Measurements from ENCODE around the gene MYZAP.
A peak's percentile ranks its signal among the peaks of the same experiment; 100 is the strongest.

MYZAP gene

DNA sequence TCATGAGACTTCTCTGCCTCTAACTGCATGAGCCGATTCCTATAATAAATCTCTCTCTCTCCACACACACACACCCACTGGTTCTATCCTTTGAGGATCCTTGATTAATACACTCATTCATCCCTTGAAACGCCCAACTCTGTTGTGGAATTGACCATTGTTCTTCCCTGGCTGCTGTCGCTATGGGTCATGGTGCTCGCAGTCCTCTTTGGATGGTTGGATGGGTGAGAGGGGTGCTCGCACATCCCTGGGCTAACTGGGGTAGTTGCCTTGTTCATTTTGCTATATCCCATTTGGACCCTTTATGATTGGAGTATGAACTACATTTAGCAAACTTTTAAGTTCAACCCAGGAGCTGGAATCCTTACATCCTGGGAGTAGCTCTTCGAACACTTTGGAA lies 33.9 kb upstream of the MYZAP start:
- TF ChIP-seq, protein P1, sequence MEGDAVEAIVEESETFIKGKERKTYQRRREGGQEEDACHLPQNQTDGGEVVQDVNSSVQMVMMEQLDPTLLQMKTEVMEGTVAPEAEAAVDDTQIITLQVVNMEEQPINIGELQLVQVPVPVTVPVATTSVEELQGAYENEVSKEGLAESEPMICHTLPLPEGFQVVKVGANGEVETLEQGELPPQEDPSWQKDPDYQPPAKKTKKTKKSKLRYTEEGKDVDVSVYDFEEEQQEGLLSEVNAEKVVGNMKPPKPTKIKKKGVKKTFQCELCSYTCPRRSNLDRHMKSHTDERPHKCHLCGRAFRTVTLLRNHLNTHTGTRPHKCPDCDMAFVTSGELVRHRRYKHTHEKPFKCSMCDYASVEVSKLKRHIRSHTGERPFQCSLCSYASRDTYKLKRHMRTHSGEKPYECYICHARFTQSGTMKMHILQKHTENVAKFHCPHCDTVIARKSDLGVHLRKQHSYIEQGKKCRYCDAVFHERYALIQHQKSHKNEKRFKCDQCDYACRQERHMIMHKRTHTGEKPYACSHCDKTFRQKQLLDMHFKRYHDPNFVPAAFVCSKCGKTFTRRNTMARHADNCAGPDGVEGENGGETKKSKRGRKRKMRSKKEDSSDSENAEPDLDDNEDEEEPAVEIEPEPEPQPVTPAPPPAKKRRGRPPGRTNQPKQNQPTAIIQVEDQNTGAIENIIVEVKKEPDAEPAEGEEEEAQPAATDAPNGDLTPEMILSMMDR (IDR thresholded peaks at IDR 0.05; ENCODE audit: low read depth, low read length), result no peak
- Histone ChIP-seq H3K4me3 (ENCODE audit: low read depth, low read length) (no peak overlapping the region), H3K36me3 (no peaks in the 10 kb centered on the region), H3K9me3 (no peaks in the 10 kb centered on the region), H3K27me3 (no peaks in the 10 kb centered on the region), H3K4me1 (peaks cover 23% of the 10 kb centered on the region)
- DNase-seq, result no peak

DNA sequence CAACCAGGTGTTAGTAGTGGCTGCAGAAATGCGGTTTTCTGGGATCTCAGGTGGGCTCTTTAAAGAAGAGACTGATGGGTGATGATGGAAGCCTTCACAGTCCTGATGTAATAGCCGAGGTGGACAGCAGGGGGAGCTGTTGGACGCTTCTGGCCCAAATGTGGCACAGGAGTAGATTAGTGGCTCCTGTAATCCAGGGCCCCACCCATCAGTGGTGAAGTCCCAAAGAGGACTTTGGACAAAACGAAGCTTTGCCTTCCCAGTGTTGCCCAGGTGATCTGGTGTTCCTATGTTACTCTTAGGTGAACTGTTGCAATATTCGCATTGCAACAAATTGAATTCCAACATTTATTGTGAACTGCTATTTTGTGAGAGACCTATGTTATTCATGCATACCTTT lies 31.8 kb upstream of the MYZAP start:
- Histone ChIP-seq H3K27me3 (no peaks in the 10 kb centered on the region), H3K9me3 (no peaks in the 10 kb centered on the region), H3K36me3 (no peaks in the 10 kb centered on the region), H3K4me3 (ENCODE audit: low read depth, low read length) (no peak overlapping the region), H3K4me1 (peaks cover 17% of the 10 kb centered on the region)
- TF ChIP-seq, protein P1 (IDR thresholded peaks at IDR 0.05; ENCODE audit: low read depth, low read length), result peak; percentile 97
- peak; percentile 76 for DNase-seq

DNA sequence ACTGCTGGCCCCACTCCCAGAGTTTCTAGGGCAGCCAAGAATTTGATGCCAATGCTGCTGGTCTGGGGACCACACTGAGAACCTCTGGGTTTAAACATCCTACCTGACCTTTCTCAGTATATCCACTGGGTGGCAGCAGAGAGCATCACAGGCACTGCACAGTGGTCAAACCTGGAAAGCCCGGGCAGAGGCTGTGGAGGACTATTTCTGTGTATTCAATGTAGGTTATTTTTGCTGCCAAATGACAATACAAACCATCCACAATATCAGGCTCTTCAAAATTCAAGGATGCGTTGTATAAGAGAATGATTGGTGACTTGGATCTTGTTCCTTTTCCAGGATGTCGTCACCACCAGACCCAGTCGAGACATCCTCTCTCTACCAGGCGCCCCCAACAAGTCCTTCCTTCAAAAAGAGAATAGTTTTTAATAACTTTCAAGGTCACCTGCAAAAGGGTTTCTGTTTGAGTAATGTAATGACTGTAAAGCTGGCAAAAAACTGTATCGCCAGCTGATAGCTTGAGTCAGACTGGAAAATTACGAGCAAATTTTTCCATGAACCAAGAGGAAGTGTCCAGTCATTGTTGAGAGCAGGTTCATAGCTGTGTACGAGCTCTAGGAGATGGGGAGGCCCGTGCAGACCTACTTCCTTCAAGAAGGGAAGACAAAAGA lies 30.5 kb upstream of the MYZAP start:
- H3K27me3 ChIP-seq, result no peaks in the 10 kb centered on the region
- DNase-seq, result peak; percentile 82
- no peaks in the 10 kb centered on the region for H3K36me3 ChIP-seq
- peaks cover 12% of the 10 kb centered on the region for H3K4me1 ChIP-seq
- TF ChIP-seq, protein P1 (IDR thresholded peaks at IDR 0.05; ENCODE audit: low read depth, low read length), result peak; percentile 95
- no peaks in the 10 kb centered on the region for H3K9me3 ChIP-seq
- H3K4me3 ChIP-seq (ENCODE audit: low read depth, low read length), result no peak overlapping the region

DNA sequence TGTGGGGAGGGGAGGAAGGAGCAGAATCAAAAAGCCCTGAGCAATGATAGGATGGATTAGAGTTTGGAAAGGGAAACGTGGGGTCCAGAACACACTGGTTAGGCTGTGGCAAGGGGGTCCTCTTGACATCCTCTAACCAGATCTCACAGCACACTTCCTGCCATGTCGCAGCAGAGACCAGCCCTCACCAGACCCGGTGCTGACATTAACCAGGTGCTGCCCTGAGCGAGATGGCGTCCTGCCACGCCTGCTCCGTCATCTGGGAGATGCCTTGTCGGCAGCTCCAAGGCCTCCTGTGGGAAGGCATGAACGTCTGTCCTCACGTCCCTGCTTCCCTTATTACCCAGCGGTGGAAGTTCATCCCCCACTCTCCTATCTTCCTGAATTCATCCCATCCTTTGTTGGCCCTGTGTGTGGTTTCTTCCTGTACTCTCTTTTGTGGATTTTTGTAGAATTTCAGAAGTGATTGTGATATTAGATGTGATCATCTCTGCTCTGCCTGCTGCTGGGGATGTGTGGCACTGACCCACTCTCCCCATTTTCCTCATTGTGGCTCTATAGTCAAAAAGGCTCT lies 29.4 kb upstream of the MYZAP start:
- Histone ChIP-seq H3K27me3 (no peaks in the 10 kb centered on the region), H3K4me3 (ENCODE audit: low read depth, low read length) (no peak overlapping the region), H3K4me1 (peaks cover 12% of the 10 kb centered on the region), H3K9me3 (no peaks in the 10 kb centered on the region), H3K36me3 (no peaks in the 10 kb centered on the region)
- TF ChIP-seq, protein P1 (IDR thresholded peaks at IDR 0.05; ENCODE audit: low read depth, low read length), result no peak
- DNase-seq, result peak; percentile 89

DNA sequence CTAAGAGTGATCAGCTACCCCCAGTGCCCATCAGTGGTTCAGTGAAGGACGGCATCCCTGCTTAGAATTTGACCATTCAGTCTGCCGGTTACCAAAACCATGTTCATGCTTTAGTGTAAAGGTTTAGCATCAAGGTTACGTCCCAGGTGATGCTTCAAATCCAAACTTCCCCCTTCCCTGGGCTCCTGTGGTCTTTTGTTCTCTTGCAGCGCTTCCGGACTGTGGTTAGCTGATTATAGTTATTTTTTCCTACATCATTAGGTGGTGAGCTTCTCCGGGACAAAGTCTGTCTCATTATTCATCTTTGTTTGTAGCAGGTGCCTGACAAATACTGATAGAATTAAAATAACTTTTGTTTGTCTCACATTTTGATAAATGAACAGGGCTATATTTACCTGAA lies 28.3 kb upstream of the MYZAP start:
- no peak for DNase-seq
- TF ChIP-seq, protein P1 (IDR thresholded peaks at IDR 0.05; ENCODE audit: low read depth, low read length), result no peak
- H3K4me1 ChIP-seq, result peaks cover 12% of the 10 kb centered on the region
- no peaks in the 10 kb centered on the region for H3K36me3 ChIP-seq
- H3K27me3 ChIP-seq, result no peaks in the 10 kb centered on the region
- no peak overlapping the region for H3K4me3 ChIP-seq (ENCODE audit: low read depth, low read length)
- H3K9me3 ChIP-seq, result no peaks in the 10 kb centered on the region

DNA sequence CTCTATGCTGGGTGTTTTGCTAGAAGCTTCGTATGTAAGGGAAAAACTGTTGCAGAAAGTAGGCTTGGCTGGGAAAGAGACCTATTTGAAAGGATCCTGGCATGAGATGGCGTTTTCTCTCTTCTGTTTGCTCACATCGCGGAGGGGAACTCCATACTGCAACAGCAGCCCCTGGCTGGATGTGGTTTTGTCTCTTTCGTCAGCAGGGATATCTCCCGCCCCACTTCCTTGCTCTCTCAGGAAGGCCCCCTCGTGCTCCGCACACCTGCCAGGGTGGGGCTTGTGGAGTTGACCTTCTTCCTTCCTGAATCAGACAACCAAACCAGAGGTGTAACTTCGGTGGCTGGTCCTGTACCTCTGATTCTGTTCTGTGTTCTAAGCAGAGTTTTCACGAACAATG lies 26.4 kb upstream of the MYZAP start:
- no peaks in the 10 kb centered on the region for H3K27me3 ChIP-seq
- H3K4me1 ChIP-seq, result peaks cover 12% of the 10 kb centered on the region
- H3K9me3 ChIP-seq, result no peaks in the 10 kb centered on the region
- H3K4me3 ChIP-seq (ENCODE audit: low read depth, low read length), result no peak overlapping the region
- H3K36me3 ChIP-seq, result no peaks in the 10 kb centered on the region
- DNase-seq, result no peak
- TF ChIP-seq, protein P1 (IDR thresholded peaks at IDR 0.05; ENCODE audit: low read depth, low read length), result no peak

Measured in BE2C (cell line).